ENCODE measurements around the gene LIN54. TPM values are rescaled to one million over a fixed set of nuclear protein-coding genes. Genes with fewer than 3 reads are reported as not detected.

Gene LIN54
- total and polyA plus RNA-seq, 2 of the 13 experiments (the other 11 are each of a cell fraction or from before 2014, with no cell fraction given) = 25.2 to 32.9 TPM

DNA sequence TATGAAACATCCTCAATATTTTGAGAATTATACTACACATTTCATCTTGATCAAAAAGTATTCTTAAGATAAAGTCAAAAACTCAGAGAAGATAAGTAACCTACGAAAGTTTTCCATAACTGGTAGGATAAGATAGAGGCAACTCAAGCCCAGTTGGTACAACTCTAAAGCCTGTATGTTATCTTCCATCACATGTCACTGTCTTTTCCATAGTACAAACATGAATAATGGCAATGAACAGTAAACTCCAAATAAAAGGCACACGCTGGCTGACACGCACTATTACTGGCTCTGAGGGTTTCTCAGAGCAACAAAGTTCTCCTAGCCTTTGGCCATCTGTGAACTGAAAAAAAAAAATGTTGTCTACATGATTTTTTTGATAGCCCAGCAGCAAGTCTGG is 27.2 kb downstream of the LIN54 start:
- Histone ChIP-seq H3K27me3 (ENCODE audit: control insufficient read depth in 1 of 2, insufficient read depth in 2 of 2, low read length in 2 of 2) (no peaks in the 10 kb centered on the region), H3K4me3 (replicated peaks in 1 of 3; ENCODE audit: insufficient read depth in 1 of 3, low read depth in 2 of 3, low read length in 3 of 3) (no peak overlapping the region), H3K4me2 (ENCODE audit: low read depth, low read length) (no peak overlapping the region), H3K79me2 (ENCODE audit: insufficient read depth, low read length) (peaks cover 43% of the 10 kb centered on the region), H4K20me1 (ENCODE audit: insufficient read depth, low read length) (peaks cover 2% of the 10 kb centered on the region; the same call in 1 of the 2 replicates), H3K27ac (ENCODE audit: extremely low read length, insufficient read depth, low read length) (no peak overlapping the region), H3K36me3 (replicated peaks in 1 of 2; ENCODE audit: control insufficient read depth in 1 of 2, insufficient read depth in 2 of 2, low read length in 2 of 2) (peaks cover 4 to 21% of the 10 kb centered on the region in 2 experiments; a peak in 4 of 5 replicates), H2AFZ (ENCODE audit: low read length) (no peak overlapping the region), H3K9ac (ENCODE audit: insufficient read depth, low read depth, low read length) (no peak overlapping the region), H3K4me1 (ENCODE audit: insufficient read depth, low read length) (no peaks in the 10 kb centered on the region), H3K9me3 (ENCODE audit: low read length) (no peaks in the 10 kb centered on the region)
- no peak for DNase-seq (ENCODE audit: low spot score)
- in situ Hi-C loops (cut with HindIII; ENCODE audit: extremely low pct_ligation_motif_present, low pct_unique_long_range_greater_than_20kb) = no loop called here
- ChIA-PET POLR2A (no interaction called here), CTCF (ENCODE audit: low intra/inter-chr PET ratio, low total read pairs) (no interaction called here)
- WGBS (ENCODE audit: low lambda C conversion rate) = 92% methylated on average over 3 of the region's 3 CpGs
- no peak for ATAC-seq
- FAIRE-seq = no peak
- no TSS peak for BruUV-seq (replicated peaks)
- TF ChIP-seq, protein P1, sequence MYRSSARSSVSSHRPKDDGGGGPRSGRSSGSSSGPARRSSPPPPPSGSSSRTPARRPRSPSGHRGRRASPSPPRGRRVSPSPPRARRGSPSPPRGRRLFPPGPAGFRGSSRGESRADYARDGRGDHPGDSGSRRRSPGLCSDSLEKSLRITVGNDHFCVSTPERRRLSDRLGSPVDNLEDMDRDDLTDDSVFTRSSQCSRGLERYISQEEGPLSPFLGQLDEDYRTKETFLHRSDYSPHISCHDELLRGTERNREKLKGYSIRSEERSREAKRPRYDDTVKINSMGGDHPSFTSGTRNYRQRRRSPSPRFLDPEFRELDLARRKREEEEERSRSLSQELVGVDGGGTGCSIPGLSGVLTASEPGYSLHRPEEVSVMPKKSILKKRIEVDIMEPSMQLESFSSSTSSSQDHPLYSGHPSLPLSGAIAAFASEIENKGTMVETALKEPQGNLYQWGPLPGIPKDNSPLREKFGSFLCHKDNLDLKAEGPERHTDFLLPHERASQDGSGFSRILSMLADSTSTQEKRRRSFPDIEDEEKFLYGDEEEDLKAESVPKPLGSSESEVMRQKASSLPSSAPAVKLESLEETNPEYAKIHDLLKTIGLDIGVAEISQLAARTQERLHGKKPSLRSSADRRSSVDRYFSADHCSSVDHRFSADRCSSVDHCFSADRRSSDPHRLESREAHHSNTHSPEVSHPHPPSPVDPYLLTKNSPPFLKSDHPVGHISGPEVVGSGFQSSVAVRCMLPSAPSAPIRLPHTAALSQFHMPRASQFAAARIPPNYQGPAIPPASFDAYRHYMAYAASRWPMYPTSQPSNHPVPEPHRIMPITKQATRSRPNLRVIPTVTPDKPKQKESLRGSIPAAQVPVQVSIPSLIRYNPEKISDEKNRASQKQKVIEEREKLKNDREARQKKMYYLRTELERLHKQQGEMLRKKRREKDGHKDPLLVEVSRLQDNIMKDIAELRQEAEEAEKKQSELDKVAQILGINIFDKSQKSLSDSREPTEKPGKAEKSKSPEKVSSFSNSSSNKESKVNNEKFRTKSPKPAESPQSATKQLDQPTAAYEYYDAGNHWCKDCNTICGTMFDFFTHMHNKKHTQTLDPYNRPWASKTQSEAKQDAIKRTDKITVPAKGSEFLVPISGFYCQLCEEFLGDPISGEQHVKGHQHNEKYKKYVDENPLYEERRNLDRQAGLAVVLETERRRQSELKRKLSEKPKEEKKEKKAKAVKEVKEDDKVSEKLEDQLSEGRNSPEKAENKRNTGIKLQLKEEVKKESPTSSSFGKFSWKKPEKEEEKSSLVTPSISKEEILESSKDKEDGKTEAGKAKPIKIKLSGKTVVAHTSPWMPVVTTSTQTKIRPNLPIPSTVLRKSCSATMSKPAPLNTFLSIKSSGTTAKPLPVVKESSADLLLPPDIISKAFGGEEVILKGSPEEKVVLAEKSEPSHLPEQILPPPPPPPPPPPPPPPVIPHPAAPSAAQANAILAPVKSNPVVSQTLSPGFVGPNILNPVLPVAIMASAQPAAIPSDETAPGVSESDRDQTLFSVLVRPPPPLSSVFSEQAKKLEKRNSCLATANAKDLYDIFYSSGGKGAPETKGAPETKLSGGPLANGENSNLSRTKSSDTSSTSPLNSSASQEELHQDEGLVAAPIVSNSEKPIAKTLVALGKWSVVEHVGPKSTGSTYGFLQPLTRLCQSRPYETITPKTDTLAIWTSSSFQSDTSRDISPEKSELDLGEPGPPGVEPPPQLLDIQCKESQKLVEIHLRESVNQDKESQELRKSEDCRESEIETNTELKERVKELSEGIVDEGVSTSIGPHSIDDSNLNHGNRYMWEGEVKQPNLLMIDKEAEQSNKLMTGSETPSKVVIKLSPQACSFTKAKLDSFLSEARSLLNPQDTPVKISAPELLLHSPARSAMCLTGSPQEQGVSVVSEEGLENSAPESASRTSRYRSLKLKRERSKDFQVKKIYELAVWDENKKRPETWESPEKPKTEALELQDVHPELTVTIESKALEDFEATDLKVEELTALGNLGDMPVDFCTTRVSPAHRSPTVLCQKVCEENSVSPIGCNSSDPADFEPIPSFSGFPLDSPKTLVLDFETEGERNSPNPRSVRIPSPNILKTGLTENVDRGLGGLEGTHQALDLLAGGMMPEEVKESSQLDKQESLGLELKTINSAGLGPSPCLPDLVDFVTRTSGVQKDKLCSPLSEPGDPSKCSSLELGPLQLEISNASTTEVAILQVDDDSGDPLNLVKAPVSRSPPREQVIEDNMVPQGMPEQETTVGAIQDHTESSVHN (CRISPR knock-in tag; IDR thresholded peaks at IDR 0.05) = no peak
- intact Hi-C loops (cut with micrococcal nuclease; ENCODE audit: unreplicated experiment) = no loop called here
